Left kidney (tissue), 2 donors: Measurements from ENCODE around the gene AHCYL2. TPM values are rescaled to one million over a fixed set of nuclear protein-coding genes. Genes with fewer than 3 reads are reported as not detected.
"Not testable (repeated sequence)": the region's sequence is repeated elsewhere in the genome, so short reads cannot be mapped to it uniquely, and the experiment has no call there.

Experiments used
- DNase-seq: peaks from one replicate; pipeline ENCODE4 v3.0.0-alpha.2; 2013
- polyA plus RNA-seq: library from polyadenylated mRNA; unstranded; fragments of 120-200 nt; gene quantifications from one replicate; pipeline ENCODE4 v1.2.1, GENCODE V29; 2013; ENCODE audit not compliant: insufficient read length

Gene AHCYL2
- polyA plus RNA-seq, 1 donor, result 35.7 TPM

DNA sequence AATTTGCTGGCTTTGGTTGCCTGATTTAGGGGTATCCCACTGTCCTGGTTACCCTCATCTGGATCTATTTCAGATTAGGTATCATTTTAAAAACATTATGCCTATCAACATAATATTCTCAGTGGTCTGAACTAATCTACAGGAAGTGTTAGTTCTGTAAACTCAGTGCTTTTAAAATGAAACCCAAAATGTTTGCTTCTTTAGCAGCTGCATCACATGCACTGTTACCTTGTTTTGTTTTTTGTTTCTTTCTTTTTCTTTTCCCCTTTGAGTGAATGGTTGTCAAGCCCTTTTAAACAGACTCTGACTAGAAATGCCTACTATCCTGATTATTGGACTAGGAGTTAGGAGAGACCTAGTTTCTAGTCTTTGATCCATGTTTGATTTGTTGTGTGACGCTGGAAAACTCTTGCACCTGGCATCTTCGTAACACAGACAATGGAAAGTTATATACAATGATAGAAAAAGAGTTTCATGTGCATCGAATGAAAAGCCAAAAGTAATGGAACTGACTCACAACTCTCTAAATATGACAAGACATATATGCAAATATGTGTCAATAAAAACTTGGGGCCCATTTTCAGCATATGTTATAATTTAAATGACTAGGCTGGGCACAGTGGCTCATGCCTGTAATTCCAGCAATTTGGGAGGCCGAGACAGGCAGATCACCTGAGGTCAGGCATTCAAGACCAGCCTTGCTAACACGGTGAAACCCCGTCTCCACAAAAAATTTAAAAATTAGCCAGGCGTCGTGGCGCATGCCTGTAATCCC, 157.1 kb downstream of the AHCYL2 start:
- DNase-seq, result no peak

DNA sequence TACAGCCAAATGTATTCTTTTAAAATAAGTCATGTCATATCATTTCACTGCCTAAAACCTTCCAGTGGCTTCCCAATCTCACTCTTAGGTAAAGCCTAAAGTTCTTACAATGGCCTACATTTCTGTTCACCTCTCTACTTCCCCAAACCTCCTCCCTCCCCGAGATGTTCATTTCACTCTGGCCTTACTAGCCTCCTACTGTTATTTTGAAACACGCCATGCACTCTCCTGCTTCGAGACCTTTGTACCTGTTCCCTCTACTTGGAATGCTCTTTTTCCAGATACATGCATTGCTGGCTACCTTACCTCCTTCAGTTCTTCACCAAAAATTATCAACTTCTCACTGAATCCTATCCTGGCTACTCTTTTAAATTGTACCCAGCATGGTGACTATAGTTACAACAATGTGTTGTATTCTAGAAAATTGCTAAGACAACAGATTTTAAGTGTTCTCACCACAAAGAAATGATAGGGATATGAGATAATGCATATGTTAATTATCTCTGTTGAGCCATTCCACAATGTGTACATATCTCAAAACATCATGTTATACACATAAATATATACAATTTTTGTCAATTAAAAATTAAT, 158.8 kb downstream of the AHCYL2 start:
- DNase-seq, result no peak

DNA sequence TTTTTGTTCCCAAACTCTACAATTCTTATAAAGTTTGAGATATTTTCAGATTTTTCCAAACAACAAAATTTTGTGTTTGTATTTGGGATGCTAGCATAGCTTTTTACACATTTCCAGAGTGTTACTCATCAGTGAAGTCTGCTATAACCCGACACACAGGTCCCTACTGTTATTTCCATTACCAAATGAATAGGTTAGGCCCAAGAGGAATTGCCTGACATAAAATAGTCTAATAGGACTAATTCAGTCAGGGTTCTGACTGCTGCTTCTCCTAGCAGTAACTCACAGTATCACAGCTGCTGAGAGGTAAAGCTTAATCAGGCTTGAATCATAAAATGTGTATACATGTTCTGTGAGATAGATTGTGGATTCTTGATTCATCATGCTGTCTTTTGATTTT, 160.3 kb downstream of the AHCYL2 start:
- no peak for DNase-seq

DNA sequence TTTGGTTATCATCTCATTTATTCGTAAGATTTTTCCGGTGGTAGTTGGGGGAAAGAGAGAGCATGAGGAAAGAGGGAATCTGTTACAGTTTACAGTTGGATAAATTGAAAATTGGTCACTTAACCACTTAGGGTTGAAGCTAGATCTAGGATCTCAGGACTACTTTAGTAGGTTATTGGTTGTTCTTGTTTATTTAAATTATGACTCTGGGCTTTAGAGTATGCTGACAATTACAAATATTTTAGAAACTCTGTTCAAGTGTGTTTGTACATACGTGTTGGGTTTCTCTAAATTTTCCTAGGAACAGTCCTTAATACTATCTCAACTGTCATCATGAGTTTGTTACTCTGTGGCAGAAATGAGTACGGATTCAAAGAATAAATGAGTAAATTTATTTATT, 160.8 kb downstream of the AHCYL2 start:
- no peak for DNase-seq

DNA sequence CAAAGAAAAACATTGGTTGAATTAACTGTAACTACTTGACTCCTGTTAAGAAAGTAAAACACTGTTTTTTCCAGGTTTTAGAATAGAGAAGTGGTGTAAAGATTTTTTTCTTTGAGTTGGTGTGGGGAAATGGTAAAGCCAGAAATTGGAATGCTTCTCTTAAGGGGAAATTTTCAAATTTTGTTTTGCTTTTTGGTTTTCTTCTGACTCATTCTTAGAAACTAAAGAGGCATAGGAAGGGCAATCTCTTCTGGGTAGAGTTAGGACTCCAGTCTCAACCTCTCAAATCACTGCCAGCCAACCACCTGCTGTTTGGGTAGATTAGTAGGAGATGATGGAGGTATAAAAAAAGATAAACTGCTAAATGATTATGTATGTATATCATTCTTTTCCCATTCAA, 161.7 kb downstream of the AHCYL2 start:
- no peak for DNase-seq

DNA sequence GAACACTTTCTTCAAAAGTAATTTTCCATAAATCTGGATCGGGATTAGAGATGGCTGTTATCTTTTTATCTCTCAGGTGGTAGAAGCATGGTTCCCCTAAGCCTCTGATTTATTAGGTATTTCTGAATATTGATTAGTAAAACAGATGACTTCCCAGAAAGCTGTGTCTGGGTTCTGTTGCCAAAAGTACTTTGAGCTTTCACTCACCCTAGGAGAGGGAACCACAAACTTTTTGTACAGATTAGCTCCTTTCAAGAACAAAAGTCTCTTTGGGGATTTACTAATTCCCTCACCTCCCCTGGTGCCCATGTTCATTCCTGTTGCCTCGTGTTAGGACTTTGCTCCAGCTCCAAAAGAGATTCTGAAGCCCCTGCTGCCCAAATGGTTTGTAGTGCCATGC, 162.7 kb downstream of the AHCYL2 start:
- no peak for DNase-seq

DNA sequence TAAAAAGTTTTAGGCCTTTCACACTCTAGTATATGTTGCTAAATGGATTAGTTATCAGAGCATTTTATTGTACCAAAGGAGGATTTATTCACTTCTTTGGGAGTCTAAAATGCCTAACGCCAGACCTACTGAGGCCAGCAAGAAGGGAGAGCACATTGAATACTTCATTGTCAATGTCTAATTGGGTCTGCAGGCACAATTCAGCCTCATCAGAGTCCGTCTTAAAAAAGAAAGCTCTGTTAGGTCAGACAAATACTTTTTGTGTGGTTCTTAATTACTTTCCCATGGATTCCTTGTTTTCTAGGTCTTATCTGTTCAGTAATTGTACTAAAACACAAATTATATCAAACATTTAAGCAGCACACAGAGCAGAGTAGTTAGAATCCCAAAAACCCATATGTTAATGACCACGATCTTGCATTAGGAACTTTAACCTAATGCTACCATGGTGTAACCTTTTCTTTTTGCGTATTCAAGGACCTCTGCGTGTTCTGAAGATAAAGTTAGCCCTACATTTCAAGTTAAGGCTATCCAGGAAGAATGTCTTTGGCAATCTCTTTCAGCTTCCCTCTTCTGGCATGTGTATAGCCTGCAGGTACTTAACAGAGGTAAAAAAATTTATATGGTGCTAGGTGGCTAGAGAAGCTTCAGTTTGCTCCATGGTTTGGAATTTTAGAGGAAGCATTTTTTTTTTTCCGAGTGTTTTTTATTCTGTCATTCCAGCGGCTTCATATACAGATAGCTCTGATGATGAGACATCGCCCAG, 163.7 kb downstream of the AHCYL2 start:
- DNase-seq, result no peak

DNA sequence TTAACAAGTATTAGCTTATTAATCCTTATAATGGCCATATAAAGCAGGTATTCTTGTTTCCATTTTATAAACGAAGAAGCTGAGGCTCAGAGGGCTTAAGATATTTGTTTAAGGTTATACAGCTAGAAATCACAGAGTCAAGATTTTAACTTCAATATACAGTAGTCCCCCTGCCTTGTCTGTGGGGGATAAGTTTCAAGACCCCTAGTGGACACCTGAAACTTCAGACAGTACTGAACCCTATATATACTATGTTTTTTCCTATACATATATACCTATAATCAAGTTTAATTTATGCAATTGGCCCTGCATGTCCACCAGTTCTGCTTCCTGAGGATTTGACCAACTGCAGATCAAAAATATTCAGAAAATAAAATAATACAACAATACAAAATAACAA, 165.0 kb downstream of the AHCYL2 start:
- no peak for DNase-seq

DNA sequence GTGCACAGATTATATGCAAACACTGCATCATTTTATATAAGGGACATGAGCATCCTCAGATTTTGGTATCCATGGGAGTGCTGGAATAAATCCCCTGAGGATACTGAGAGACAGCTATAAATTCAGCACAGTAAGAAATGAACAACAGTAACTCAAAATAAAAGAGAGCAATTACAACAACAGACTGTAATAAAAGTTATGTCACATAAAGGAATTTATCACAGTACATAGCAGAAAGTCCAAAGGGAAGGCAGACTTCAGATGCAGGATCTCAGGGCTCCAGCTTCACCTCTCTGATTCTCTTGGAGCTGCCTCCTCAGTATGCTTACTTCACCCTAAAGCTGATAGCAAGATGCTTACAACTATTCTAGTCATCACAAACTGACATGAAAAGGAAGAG, 165.5 kb downstream of the AHCYL2 start:
- no peak for DNase-seq

DNA sequence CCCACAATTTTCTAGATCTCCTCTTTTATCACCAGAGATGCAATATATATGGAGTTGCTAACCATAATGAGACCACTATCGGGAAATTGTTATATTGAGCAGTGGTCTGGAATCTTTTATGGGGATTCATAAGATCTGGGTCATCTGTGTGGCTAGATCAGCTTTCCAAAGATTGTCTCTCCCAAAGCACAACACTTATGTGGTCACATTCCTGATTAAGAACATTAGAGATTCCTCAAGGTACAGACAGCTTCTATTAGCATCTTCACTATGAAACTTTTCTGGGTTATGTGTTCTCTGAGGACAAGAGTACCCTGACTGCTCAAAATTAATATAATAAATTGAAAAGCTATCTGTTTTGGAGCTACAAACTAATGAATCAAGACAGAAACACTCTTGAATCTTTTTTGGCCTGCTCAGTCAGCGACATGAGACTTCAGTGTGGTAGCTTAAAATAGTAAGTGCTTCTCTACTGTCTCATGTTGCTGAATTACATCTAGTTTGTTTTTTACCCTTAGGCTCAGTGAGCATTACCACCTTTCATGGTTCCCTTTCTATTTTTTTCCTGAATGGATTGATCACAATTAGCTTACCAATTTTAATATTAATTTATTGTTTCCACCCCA, 166.8 kb downstream of the AHCYL2 start:
- DNase-seq, result no peak

DNA sequence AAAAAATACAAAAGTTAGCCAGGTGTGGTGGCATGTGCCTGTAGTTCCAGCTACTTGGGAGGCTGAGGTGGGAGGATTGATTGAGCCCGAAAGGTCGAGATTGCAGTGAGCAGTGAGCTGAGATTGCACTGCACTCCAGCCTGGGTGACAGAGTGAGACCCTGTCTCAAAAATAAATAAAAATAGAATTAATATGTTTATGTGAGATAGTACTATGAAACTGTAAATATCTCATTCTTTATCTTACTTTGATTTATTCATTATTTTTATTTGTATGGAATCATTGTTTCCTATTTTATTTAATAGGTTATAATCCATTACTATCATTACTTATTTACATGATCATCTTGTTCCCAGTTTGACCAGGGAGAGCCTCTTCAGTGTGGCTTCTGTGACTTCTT, 168.4 kb downstream of the AHCYL2 start:
- DNase-seq, result no peak

DNA sequence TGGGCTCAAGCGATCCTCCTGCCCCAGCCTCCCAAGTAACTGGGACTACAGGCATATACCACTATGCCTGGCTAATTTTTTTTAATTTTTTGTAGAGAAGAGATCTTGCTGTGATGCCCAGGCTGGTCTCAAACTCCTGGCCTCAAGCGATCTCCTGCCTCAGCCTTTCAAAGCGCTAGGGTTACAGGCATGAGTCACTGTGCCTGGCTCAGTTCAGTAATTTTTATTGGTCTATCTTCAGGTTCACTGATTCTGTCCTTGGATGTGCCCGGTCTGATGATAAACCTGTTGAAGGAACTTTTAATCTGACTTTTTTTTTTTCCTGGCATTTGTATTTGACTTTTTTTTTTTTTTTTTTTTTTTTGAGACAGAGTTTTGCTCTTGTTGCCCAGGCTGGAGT, 169.3 kb downstream of the AHCYL2 start:
- no peak for DNase-seq

DNA sequence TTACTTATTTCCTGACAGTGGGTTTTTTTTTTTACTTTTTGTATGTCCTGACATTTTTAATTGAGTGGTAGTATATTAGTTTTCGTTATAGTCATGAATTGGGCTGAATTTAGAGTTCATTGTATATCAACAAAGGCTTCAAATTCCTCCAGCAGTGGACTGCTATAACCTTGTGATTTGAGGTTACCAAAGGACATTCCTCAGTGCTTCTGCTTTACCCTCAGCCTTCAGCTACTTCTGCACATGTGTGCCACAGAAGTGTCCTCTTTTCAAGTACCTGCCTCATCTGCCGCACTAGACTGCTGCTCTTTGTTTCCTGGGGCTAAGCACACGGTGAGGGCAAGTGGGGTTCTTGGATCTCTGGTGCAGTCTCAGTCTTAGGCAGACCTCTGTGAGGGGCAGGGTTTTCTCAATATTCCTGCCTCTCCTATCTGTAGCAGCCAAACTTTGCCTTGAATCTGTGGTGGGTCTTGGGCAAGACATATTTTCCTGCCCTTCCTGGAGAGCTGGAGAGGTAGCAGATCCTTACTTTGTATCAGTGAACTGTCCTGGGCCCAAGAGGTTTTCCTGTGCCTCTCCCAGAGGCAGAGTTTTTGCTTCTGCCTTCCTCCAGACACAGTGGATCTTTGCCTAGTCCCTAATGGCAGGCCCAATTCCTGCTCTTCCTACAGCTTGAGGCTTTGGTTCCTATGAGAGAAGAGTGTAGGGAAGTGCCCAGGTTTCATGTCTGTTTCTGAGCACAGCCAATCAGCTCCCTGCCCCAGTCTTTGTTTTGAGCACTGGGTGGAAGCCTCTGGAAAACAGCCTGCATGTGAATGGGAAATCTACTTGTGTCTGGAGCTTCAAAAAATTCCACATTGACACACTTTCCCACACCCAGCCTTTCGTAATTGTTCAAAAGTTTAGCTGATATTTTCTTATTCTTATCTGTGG, 170.4 kb downstream of the AHCYL2 start:
- no peak for DNase-seq

DNA sequence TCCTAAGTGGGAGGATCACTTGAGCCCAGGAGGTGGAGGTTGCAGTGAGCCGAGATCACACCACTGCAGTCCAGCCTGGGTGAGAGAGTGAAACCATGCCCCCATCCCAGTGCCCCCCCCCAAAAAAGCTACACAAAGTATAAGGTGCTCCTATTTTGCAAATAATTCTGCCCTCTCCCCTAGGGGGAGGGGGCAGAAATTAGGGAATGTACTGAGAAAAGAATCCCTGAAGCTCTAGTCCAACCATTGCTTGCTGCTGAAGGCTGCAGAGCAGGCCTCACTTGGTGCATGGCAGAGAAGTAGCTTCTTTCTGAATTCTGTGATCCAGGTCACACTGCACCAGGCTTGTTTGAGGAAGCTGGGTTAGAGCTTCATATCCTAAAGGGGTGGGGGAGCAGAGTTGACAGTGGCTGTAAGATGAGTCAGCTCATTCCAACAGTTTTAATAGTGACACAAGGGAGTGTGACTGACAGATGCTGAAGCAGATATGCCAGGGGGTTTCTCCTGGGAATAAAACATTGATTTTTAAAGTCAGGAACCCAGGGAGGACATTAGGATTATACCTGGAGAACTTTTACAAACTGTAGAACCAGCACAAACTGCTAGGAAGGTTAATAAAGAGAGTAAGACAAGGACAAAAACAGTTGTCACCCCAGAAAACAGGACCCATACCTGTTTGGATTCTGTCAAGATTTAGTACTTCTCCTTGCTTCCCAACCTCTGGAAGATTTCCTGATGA, 176.6 kb downstream of the AHCYL2 start:
- DNase-seq, result no peak

DNA sequence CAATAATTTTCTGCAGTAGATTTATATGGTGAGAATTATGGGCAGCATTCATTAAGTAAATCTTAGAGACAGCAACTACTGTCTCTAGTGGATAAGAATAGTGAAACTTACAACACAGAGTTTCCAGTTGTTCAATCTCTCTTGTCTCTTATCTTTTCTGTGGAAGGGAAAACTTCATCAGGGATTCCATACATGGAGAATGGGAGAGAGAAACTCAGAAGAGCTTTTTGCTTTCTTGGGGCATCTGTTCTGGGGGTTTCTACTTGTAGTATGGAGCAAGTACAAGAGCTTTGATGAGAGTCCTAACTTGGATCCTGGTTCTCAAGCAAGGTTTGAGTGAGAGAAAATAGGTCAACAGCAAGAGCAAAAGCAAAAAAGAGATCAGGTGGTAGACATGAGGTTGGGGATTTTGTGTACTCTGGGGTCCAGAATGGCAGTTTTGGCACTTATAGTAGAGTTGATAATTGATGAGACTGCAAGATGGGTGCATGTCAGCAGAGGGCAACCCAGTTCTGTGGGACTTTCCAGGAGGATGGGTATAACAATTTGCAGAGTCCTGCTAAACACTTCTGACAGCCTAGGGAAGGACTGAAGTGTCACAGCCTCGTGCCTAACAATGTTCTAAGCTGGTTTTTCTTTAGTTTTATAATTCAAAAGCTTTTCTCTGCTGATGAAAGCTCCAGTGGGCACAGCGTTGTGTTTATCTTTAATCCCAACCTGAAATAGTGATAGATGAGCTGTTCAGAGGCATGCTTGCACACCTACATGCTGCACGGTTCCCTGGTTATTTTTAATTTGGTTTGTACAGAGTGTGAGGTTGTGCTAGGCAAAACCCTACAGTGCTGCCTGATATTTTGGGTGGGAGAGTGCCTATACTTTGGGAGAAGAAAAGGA, 177.4 kb downstream of the AHCYL2 start:
- no peak for DNase-seq

DNA sequence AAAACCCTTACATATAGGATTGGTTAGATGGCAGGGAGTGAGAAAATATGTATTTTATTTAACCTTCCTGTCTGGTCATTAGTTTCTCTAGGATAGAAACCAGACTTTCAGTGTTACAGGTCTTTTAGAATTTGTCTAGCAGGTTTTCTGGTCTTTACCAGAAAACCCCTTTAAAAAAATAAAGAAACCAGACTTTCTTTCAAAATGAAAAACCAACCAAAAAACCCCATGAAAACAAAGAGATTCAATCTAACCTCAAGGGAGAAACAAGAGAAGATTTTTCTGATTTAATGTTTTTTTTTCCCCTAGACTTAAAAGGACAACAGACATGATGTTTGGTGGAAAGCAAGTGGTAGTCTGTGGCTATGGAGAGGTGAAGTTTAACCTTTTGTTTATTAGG, 180.7 kb downstream of the AHCYL2 start:
- DNase-seq, result no peak

DNA sequence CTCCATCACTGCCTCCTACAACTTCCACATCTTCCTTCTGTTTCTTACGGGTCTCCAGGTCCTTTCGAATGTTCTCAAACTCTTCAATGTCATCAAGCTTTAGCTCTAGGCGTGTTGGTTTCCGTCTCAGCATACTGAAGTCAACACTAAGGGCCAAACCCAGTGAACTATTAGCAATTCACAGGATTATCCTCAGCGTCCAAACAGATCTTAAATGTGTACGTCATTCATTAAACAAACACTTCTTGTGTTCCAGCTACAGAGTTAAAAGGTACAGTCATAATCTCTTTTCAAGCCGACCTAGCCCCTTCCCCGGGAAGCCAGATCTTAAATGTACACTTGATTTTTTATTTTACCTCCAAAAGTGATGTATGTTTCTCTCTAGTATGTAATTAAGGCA, 185.4 kb downstream of the AHCYL2 start:
- DNase-seq, result not testable (repeated sequence)

DNA sequence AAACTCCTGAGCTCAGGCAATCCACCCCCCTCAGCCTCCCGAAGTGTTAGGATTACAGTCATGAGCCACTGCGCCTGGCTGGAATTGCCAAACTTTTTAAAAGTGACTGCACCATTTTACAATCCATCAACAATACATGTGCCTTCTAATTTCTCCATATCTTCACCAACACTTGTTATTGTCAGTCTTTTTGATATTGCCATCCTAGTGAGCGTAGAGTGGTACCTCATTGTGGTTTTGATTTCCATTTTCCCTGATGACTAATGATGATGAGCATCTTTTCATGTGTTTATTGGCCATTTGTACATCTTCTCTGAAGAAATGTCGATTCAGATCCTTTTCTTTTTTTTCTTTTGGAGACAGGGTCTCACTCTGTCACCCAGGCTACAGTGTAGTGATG, 187.7 kb downstream of the AHCYL2 start:
- no peak for DNase-seq

DNA sequence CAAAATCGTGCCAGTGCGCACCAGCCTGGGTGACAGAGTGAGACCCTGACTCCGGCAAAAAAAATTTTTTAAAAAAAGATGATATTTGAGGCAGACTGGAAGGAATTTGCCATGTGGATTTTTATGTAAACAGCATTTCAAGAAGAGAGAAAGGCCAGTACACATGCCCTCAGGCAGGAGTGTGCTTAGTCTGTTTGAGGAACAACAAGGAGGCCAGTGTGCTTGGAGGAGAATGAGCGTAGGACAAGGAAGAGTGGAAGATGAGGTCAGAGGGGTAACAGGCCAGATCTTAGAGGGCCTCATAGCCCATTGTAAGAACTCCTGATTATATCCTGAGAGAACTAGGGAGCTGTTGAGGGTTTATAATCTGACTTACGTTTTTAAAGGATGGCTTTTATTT, 192.2 kb downstream of the AHCYL2 start:
- no peak for DNase-seq

DNA sequence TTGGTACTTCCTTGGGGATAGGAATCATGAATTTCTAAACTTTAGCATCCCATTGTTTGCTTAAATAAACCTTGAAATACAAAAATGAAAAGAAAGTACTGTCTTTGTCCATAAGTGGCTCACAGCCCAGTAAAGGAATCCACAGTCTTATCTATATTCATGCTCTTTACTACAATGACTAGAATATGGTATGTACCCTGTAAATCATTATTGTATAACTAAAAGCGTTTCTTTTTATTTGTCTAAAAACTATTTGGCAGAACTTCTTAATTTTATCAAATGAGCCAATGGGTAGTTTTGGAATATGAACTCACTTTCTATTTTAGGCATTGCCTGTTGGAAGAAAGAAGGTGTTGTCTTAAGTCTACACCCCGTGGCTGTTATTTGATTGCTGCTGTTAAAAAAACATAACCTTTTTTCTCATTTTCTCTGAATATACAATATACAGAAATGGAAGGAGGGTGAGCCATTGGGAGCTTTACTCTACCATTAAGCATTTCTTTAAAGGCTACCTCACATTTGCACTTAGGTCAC, 197.0 kb downstream of the AHCYL2 start:
- DNase-seq, result no peak
